T-cell (primary cell): ENCODE data around the gene KIF27. TPM values are rescaled to one million over a fixed set of nuclear protein-coding genes. Genes with fewer than 3 reads are reported as not detected.

Experiments used
- ATAC-seq, 4 experiments: fragments of 200-7000 bp in 3 of 4; fragments of 150-1000 bp in 1 of 4; cut with Tn5 transposase; replicated peaks in 1 of 4; 1 replicate in 3 of 4; 2 replicates in 1 of 4; pipeline ENCODE4 v1.10.0; 2021; ENCODE audit warnings: moderate library complexity in 3 of 4, mild to moderate bottlenecking in 2 of 4, moderate number of reproducible peaks in 1 of 4
- CTCF ChIA-PET, 2 donors: fragments of 300-600 bp; sonication (Branson Sonifier 250); formaldehyde crosslinking; loops; one replicate each; lab custom pipeline; 2022; ENCODE audit warnings: antibody characterized with exemption in 2 of 2; lab: Charles Lee
- POLR2A ChIA-PET, 2 donors: fragments of 300-600 bp; sonication (Branson Sonifier 250); formaldehyde crosslinking; loops; one replicate each; lab custom pipeline; 2022; ENCODE audit warnings: antibody characterized with exemption in 2 of 2; lab: Charles Lee
- DNase-seq, 35 experiments: peaks; one replicate each; pipeline versions ENCODE4 v3.0.0 to v3.0.0-alpha.2; 2013 to 2023
- H3K27ac ChIP-seq: one replicate; pipeline ENCODE4 v1.5.1; 2013; ENCODE audit warnings: low read length
- H3K27me3 ChIP-seq, 2 experiments: replicated peaks in 1 of 2; 1 replicate in 1 of 2; 2 replicates in 1 of 2; pipeline versions ENCODE4 v1.6.1 to v1.7.0; 2013; ENCODE audit warnings: low read length in 1 of 2, mixed read lengths in 1 of 2; ENCODE audit not compliant: control insufficient read depth in 2 of 2, insufficient read depth in 2 of 2; ENCODE audit errors: extremely low read depth in 1 of 2
- H3K36me3 ChIP-seq, 2 donors: 1 replicate in 1 of 2; 2 replicates in 1 of 2; pipeline versions ENCODE4 v1.6.1 to v1.7.0; 2013; ENCODE audit warnings: low read length in 1 of 2; ENCODE audit not compliant: control insufficient read depth in 2 of 2, insufficient read depth in 1 of 2; ENCODE audit errors: extremely low read depth in 1 of 2
- H3K4me1 ChIP-seq, 2 experiments: 1 replicate in 1 of 2; 2 replicates in 1 of 2; pipeline versions ENCODE4 v1.6.1 to v1.7.0; 2013; ENCODE audit warnings: low read length in 2 of 2, mixed read lengths in 1 of 2; ENCODE audit not compliant: insufficient read depth in 2 of 2, control insufficient read depth in 1 of 2; ENCODE audit errors: extremely low read depth in 1 of 2
- H3K4me3 ChIP-seq, 2 donors: 1 replicate in 1 of 2; 2 replicates in 1 of 2; pipeline versions ENCODE4 v1.5.1 to v1.7.0; 2013; ENCODE audit warnings: mild to moderate bottlenecking in 2 of 2, low read length in 1 of 2, moderate library complexity in 1 of 2; ENCODE audit not compliant: control insufficient read depth in 1 of 2; ENCODE audit errors: extremely low read depth in 1 of 2
- H3K9me3 ChIP-seq: 2 replicates; pipeline ENCODE4 v1.7.0; 2013
- H3K27ac Mint-ChIP-seq, 2 donors: one replicate each; pipeline ENCODE4 v1.8.0; 2020 to 2021; ENCODE audit warnings: mild to moderate bottlenecking in 2 of 2, mixed read lengths in 2 of 2
- H3K27me3 Mint-ChIP-seq, 2 donors: one replicate each; pipeline ENCODE4 v1.8.0; 2021 to 2022; ENCODE audit warnings: mixed read lengths in 2 of 2
- H3K36me3 Mint-ChIP-seq: one replicate; pipeline ENCODE4 v1.8.0; 2021; ENCODE audit warnings: mixed read lengths
- H3K4me1 Mint-ChIP-seq, 3 donors: one replicate each; pipeline ENCODE4 v1.8.0; 2020 to 2022; ENCODE audit warnings: mixed read lengths in 3 of 3, mild to moderate bottlenecking in 1 of 3
- H3K4me3 Mint-ChIP-seq, 3 donors: one replicate each; pipeline ENCODE4 v1.8.0; 2020 to 2022; ENCODE audit warnings: mild to moderate bottlenecking in 3 of 3, mixed read lengths in 3 of 3, moderate library complexity in 3 of 3
- H3K9me3 Mint-ChIP-seq, 3 donors: one replicate each; pipeline ENCODE4 v1.8.0; 2020 to 2022; ENCODE audit warnings: mixed read lengths in 3 of 3
- WGBS: methylation state at CpG from one replicate; pipeline ENCODE4 v1.1.5; 2013; ENCODE audit warnings: missing lambda C conversion rate; ENCODE audit not compliant: insufficient coverage; 5-methylcytosine and 5-hydroxymethylcytosine counted together
- total RNA-seq, 35 experiments: library from RNA in 6 of 35; stranded (reverse) in 6 of 35; fragments of 120-200 nt in 1 of 35; gene quantifications; one replicate each; pipeline versions ENCODE4 v1.2.1 to v1.2.4 and lab custom pipeline; 2013 to 2026

Gene KIF27
- total RNA-seq, 5 donors from 2014 or later (not counting 1 experiment from before 2014, with no cell fraction given) = 3.3 to 5.6 (median 4.5) TPM

DNA sequence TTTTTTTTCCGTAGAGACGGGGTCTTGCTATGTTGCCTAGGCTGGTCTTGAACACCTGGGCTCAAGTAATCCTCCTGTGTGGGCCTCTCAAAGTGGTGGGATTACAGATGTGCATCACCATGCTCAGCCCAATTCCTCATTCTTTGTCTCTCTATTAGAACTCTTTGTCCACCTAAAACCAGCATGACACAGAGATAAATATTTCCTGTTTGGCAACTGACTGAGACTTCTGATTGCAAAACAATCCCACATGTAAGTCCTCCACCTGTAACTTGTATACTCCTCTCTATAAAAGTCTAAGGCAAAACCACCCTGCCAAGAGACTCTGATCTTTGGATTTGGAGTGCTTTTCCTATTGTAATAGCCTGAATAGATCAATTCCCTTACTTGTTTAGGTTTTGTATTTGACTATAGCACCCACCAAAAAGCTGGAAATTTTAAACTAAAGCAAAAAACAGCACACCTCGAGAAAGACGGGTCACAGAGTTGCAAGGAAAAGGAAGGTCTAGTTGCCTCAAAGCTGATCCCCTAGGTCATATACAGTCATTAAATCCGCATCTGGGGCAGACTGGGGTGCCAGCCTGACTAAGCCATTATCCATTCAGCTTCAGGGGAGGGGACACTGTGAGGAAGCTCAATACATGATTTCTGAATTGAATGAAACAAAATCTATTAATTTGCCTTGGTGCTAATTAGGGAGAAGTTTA lies 13.5 kb upstream of the KIF27 start:
- H3K9me3 ChIP-seq = no peaks in the 10 kb centered on the region
- peaks cover 0 to 4% of the 10 kb centered on the region in 2 donors for H3K36me3 ChIP-seq
- H3K4me1 Mint-ChIP-seq = peaks cover 10 to 11% (median 10%) of the 10 kb centered on the region in 3 donors
- H3K36me3 Mint-ChIP-seq = peaks cover 11% of the 10 kb centered on the region
- no peak overlapping the region for H3K4me3 ChIP-seq
- peaks cover 0 to 6% of the 10 kb centered on the region in 2 experiments for H3K4me1 ChIP-seq
- H3K9me3 Mint-ChIP-seq = no peaks in the 10 kb centered on the region
- no peaks in the 10 kb centered on the region for H3K27me3 Mint-ChIP-seq
- no peak overlapping the region for H3K27ac Mint-ChIP-seq
- POLR2A ChIA-PET = interaction anchor here in 1 of 2 donors (0.6 kb wide), 1 partner anchor 61 kb away, joined by 3 read pairs; no protein-coding TSS in a partner anchor
- ATAC-seq (no peak), DNase-seq (no peak)
- WGBS = 100% methylated on average over 1 of the region's 5 CpGs
- no peak overlapping the region for H3K4me3 Mint-ChIP-seq
- CTCF ChIA-PET = interaction anchor here (0.6 to 1.2 kb wide), 3 partner anchors 160 to 350 kb away, joined by 3 to 11 read pairs (median 3); no protein-coding TSS in a partner anchor
- H3K27me3 ChIP-seq = no peaks in the 10 kb centered on the region
- no peak overlapping the region for H3K27ac ChIP-seq

DNA sequence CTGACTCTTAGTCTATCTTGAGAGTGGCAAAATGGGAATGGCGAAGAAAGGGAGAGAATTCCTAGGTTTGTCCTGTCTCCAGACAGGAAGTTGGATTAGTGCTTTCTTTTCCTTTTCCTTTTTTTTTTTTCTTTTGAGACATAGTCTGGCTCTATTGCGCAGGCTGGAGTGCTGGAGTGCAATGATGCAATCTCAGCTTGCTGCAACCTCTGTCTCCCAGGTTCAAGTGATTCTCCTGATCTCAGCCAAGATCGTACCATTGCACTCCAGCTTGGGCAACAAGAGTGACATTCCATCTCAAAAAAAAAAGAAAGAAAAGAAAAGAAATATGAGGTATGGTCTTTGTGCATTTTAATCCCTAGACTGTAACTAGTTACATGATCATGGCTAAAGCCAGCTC lies 12.6 kb upstream of the KIF27 start:
- Histone ChIP-seq H3K9me3 (no peaks in the 10 kb centered on the region), H3K4me3 (no peak overlapping the region), H3K27me3 (no peaks in the 10 kb centered on the region), H3K27ac (no peak overlapping the region), H3K4me1 (peaks cover 0 to 6% of the 10 kb centered on the region in 2 experiments), H3K36me3 (peaks cover 0 to 3% of the 10 kb centered on the region in 2 donors)
- H3K27me3 Mint-ChIP-seq = no peaks in the 10 kb centered on the region
- ChIA-PET POLR2A (no interaction called here), CTCF (interaction anchor here (0.7 to 1.0 kb wide), 4 partner anchors 9 to 391 kb away, joined by 3 to 5 read pairs (median 4); no protein-coding TSS in a partner anchor)
- H3K9me3 Mint-ChIP-seq = no peaks in the 10 kb centered on the region
- H3K36me3 Mint-ChIP-seq = peaks cover 6% of the 10 kb centered on the region
- 100% methylated on average over 1 of the region's 3 CpGs for WGBS
- DNase-seq = no peak
- peaks cover 10 to 11% (median 10%) of the 10 kb centered on the region in 3 donors for H3K4me1 Mint-ChIP-seq
- no peak overlapping the region for H3K27ac Mint-ChIP-seq
- no peak overlapping the region for H3K4me3 Mint-ChIP-seq
- ATAC-seq = no peak

DNA sequence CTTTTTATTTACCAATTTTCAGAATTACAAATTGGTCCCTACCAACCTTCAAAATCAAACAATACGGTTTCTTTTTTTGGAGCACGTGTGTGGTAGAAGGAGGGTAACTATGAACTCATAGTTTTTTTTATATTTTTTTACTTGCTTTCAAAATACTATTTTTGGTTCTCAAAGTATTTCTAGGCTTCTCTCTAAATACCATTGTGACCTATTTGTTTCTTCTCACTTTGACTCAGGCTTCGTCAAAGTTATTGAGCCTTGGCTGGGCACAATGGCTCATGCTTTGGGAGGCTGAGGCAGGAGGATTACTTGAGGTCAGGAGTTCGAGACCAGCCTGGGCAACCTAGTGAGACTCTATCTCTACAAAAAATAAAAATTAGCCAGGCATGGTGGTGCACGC lies 11.6 kb upstream of the KIF27 start:
- WGBS = 70% methylated on average over 2 of the region's 5 CpGs
- no peak overlapping the region for H3K4me3 Mint-ChIP-seq
- no peaks in the 10 kb centered on the region for H3K27me3 ChIP-seq
- no peak overlapping the region for H3K27ac ChIP-seq
- no peaks in the 10 kb centered on the region for H3K36me3 ChIP-seq
- no peaks in the 10 kb centered on the region for H3K27me3 Mint-ChIP-seq
- peaks cover 10 to 11% (median 10%) of the 10 kb centered on the region in 3 donors for H3K4me1 Mint-ChIP-seq
- ATAC-seq (no peak), DNase-seq (no peak)
- H3K36me3 Mint-ChIP-seq = peaks cover under 1% of the 10 kb centered on the region
- ChIA-PET CTCF (interaction anchor here (0.8 to 1.0 kb wide), 3 partner anchors 8 to 328 kb away, joined by 3 to 8 read pairs (median 7); no protein-coding TSS in a partner anchor), POLR2A (interaction anchor here in 1 of 2 donors (0.7 kb wide), 1 partner anchor 244 kb away, joined by 19 read pairs; no protein-coding TSS in a partner anchor)
- peaks cover 0 to 6% of the 10 kb centered on the region in 2 experiments for H3K4me1 ChIP-seq
- H3K9me3 ChIP-seq = no peaks in the 10 kb centered on the region
- H3K9me3 Mint-ChIP-seq = no peaks in the 10 kb centered on the region
- H3K27ac Mint-ChIP-seq = no peak overlapping the region
- no peak overlapping the region for H3K4me3 ChIP-seq

DNA sequence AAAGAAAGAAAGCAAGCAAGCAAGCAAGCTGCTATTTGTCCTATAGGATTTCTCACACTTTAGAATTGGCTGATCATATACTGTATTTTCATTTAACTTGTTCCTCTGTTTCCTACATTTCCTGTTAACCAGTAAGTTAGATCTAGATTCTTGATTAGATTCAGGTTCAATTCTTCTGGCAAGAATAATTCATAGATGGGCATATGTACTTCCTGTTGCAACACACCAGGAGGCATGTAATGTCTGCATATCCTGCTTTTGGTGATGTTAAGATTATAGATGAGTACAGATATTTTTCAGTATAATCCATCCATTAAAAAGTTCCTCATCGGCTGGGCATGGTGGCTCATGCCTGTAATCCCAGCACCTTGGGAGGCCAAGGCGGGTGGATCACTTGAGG lies 10.8 kb upstream of the KIF27 start:
- WGBS = no CpG with 5 or more reads among the region's 2 CpGs
- no peaks in the 10 kb centered on the region for H3K27me3 Mint-ChIP-seq

DNA sequence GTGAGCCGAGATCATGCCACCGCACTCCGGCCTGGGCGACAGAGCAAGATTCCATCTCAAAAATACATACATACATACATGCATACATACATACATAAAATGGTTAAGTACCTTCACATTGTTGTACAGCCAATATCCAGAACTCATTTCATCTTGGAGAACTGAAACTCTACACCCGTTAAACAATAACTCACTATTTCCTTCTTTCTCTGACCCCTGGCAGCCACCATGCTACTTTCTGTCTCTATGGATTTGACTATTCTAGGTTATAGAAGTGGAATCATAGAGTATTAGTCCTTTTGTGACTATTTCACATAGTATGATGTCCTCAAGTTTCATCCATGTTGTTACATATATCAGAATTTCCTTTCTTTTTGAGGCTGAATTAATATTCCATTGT lies 9.6 kb upstream of the KIF27 start:
- H3K27ac ChIP-seq = no peak overlapping the region
- H3K4me3 ChIP-seq = no peak overlapping the region
- POLR2A ChIA-PET = no interaction called here
- Mint-ChIP-seq H3K27ac (no peak overlapping the region), H3K36me3 (no peaks in the 10 kb centered on the region), H3K4me3 (no peak overlapping the region), H3K4me1 (peaks cover 10 to 11% (median 10%) of the 10 kb centered on the region in 3 donors), H3K9me3 (no peaks in the 10 kb centered on the region), H3K27me3 (no peaks in the 10 kb centered on the region)
- no peak for DNase-seq
- WGBS = 97% methylated on average over 4 of the region's 5 CpGs
- H3K4me1 ChIP-seq = peaks cover 0 to 6% of the 10 kb centered on the region in 2 experiments
- H3K27me3 ChIP-seq = no peaks in the 10 kb centered on the region
- no peaks in the 10 kb centered on the region for H3K36me3 ChIP-seq
- CTCF ChIA-PET = no interaction called here
- no peak for ATAC-seq
- H3K9me3 ChIP-seq = no peaks in the 10 kb centered on the region

More for the DNA sequence above, 10.8 kb upstream of the KIF27 start:
- peak overlapping the region in 1 of 2 donors; percentile 61 for H3K27ac Mint-ChIP-seq
- no peaks in the 10 kb centered on the region for H3K36me3 Mint-ChIP-seq
- Histone ChIP-seq H3K27me3 (no peaks in the 10 kb centered on the region), H3K27ac (no peak overlapping the region), H3K36me3 (no peaks in the 10 kb centered on the region), H3K4me1 (peaks cover 0 to 6% of the 10 kb centered on the region in 2 experiments), H3K9me3 (no peaks in the 10 kb centered on the region), H3K4me3 (no peak overlapping the region)
- H3K4me1 Mint-ChIP-seq = peaks cover 10 to 11% (median 10%) of the 10 kb centered on the region in 3 donors
- DNase-seq (no peak), ATAC-seq (no peak)
- ChIA-PET CTCF (interaction anchor here (0.8 to 0.9 kb wide), 2 partner anchors 7 to 241 kb away, joined by 7 to 8 read pairs; no protein-coding TSS in a partner anchor), POLR2A (no interaction called here)
- H3K9me3 Mint-ChIP-seq = no peaks in the 10 kb centered on the region
- no peak overlapping the region for H3K4me3 Mint-ChIP-seq

DNA sequence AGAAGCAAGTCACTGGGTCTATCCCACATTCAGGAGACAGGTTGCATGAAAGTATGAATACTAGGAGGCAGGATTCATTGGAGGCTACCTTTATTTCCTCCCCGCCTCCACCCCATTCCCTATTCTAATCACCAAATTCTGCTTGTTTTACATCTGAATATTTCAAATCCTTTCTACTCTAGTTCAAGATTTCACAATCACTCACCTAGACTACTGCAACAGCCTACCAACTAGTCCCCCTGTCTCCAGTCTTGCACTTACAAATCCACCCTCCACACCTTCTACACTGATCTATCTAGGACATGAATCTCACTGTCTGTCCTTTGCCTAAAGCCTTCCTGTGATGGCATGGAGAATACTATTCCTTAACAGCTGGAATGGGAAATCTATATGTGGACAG lies 6.4 kb upstream of the KIF27 start:
- Mint-ChIP-seq H3K36me3 (no peaks in the 10 kb centered on the region), H3K4me3 (no peak overlapping the region), H3K9me3 (no peaks in the 10 kb centered on the region), H3K27ac (no peak overlapping the region), H3K27me3 (no peaks in the 10 kb centered on the region), H3K4me1 (peaks cover 10 to 11% (median 10%) of the 10 kb centered on the region in 3 donors)
- Histone ChIP-seq H3K9me3 (no peaks in the 10 kb centered on the region), H3K4me1 (peaks cover 0 to 6% of the 10 kb centered on the region in 2 experiments), H3K27me3 (no peaks in the 10 kb centered on the region), H3K36me3 (no peaks in the 10 kb centered on the region), H3K27ac (no peak overlapping the region), H3K4me3 (no peak overlapping the region)
- DNase-seq (no peak), ATAC-seq (no peak)
- 100% methylated on average over 1 of the region's 1 CpG for WGBS
- ChIA-PET POLR2A (no interaction called here), CTCF (no interaction called here)
